Activated CD8-positive, alpha-beta memory T cell treated with anti-CD3 and anti-CD28 coated beads, Interleukin-2, amount 50 U/mL, for 1 hour (primary cell): ENCODE data around the gene GAGE1.
"Not testable (repeated sequence)": the region's sequence is repeated elsewhere in the genome, so short reads cannot be mapped to it uniquely, and the experiment has no call there.

Source experiments
- DNase-seq: peaks from one replicate; pipeline ENCODE4 v3.0.0-alpha.2; 2020; ENCODE audit errors: extremely low read depth

The GAGE1 gene

GRCh38 chrX:49598720-49599119 lies at the start of gene GAGE1:
TSS of gene GAGE1 (plus strand) at chrX:49599020. CDS start at chrX:49600175, 1,155 bp downstream.
- not testable (repeated sequence) for DNase-seq

GRCh38 chrX:49550989-49551388 lies 47.8 kb upstream of the GAGE1 start, which contains the start of gene GAGE12E:
TSS of gene GAGE12E (plus strand) at chrX:49551289. CDS start at chrX:49552444, 1,155 bp downstream.
- not testable (repeated sequence) for DNase-seq

- DNase-seq = not testable (repeated sequence)
Observed at GRCh38 chrX:49560542-49560941, 38.3 kb upstream of the GAGE1 start, which contains the start of gene GAGE12F. TSS of gene GAGE12F (plus strand) at chrX:49560842. CDS start at chrX:49561997, 1,155 bp downstream.

- DNase-seq = not testable (repeated sequence)
Observed at GRCh38 chrX:49568728-49569127, 30.1 kb upstream of the GAGE1 start.

GRCh38 chrX:49569152-49569551 lies 29.7 kb upstream of the GAGE1 start:
- DNase-seq = not testable (repeated sequence)

- DNase-seq = not testable (repeated sequence)
Observed at GRCh38 chrX:49570100-49570499, 28.7 kb upstream of the GAGE1 start, which contains the start of gene GAGE12G. TSS of gene GAGE12G (plus strand) at chrX:49570400. CDS start at chrX:49571555, 1,155 bp downstream.

- DNase-seq = not testable (repeated sequence)
Observed at GRCh38 chrX:49579649-49580048, 19.2 kb upstream of the GAGE1 start, which contains the start of gene GAGE12H. TSS of gene GAGE12H (plus strand) at chrX:49579949. CDS start at chrX:49581104, 1,155 bp downstream.

- DNase-seq = not testable (repeated sequence)
Observed at GRCh38 chrX:49589196-49589595, 9.6 kb upstream of the GAGE1 start, which contains the start of gene GAGE2A. TSS of gene GAGE2A (plus strand) at chrX:49589496. CDS start at chrX:49590651, 1,155 bp downstream.

GRCh38 chrX:49589769-49590478 lies 8.9 kb upstream of the GAGE1 start:
- not testable (repeated sequence) for DNase-seq

GRCh38 chrX:49590488-49590887 lies 8.3 kb upstream of the GAGE1 start:
- not testable (repeated sequence) for DNase-seq

- DNase-seq = no peak
Observed at GRCh38 chrX:49610718-49611310, 12.0 kb downstream of the GAGE1 start.

- DNase-seq = no peak
Observed at GRCh38 chrX:49618574-49618973, 19.8 kb downstream of the GAGE1 start.

GRCh38 chrX:49627086-49627777 lies 28.4 kb downstream of the GAGE1 start:
- no peak for DNase-seq

GRCh38 chrX:49644991-49645637 lies 46.3 kb downstream of the GAGE1 start:
- DNase-seq = no peak

GRCh38 chrX:49656533-49656932 lies 57.7 kb downstream of the GAGE1 start:
- DNase-seq = no peak
